Measurements from ENCODE around the gene GYG2. TPM values are rescaled to one million over a fixed set of nuclear protein-coding genes. Genes with fewer than 3 reads are reported as not detected.

Gene GYG2
- total RNA-seq, 1 donor from 2014 or later: 4.5 TPM

- H3K27ac Mint-ChIP-seq (ENCODE audit: unreplicated experiment): no peak overlapping the region
- no peak for TF ChIP-seq CTCF (IDR thresholded peaks at IDR 0.05; ENCODE audit: unreplicated experiment)
These were observed 18.3 kb downstream of the GYG2 start for GRCh38 chrX:2846992-2847391.

GRCh38 chrX:2848871-2849301 is 20.2 kb downstream of the GYG2 start:
- no peak for TF ChIP-seq CTCF (IDR thresholded peaks at IDR 0.05; ENCODE audit: unreplicated experiment)
- H3K27ac Mint-ChIP-seq (ENCODE audit: unreplicated experiment): no peak overlapping the region
- peaks cover 3% of the 10 kb centered on the region for H3K4me1 Mint-ChIP-seq (ENCODE audit: unreplicated experiment)
- no peak overlapping the region for H3K4me3 Mint-ChIP-seq (ENCODE audit: unreplicated experiment)
- H3K9me3 Mint-ChIP-seq (ENCODE audit: unreplicated experiment): no peaks in the 10 kb centered on the region
- no peaks in the 10 kb centered on the region for H3K27me3 Mint-ChIP-seq (ENCODE audit: unreplicated experiment)
- no peak for DNase-seq (ENCODE audit: low spot score)
- H3K36me3 Mint-ChIP-seq (ENCODE audit: low read depth, unreplicated experiment): no peaks in the 10 kb centered on the region

More at GRCh38 chrX:2846992-2847391, 18.3 kb downstream of the GYG2 start:
- Mint-ChIP-seq H3K27me3 (ENCODE audit: unreplicated experiment) (no peaks in the 10 kb centered on the region), H3K36me3 (ENCODE audit: low read depth, unreplicated experiment) (no peaks in the 10 kb centered on the region), H3K4me3 (ENCODE audit: unreplicated experiment) (no peak overlapping the region), H3K9me3 (ENCODE audit: unreplicated experiment) (no peaks in the 10 kb centered on the region), H3K4me1 (ENCODE audit: unreplicated experiment) (peaks cover 3% of the 10 kb centered on the region)
- no peak for DNase-seq (ENCODE audit: low spot score)

GRCh38 chrX:2854918-2855317 is 26.2 kb downstream of the GYG2 start:
- no peak overlapping the region for H3K27ac Mint-ChIP-seq (ENCODE audit: unreplicated experiment)
- no peak overlapping the region for H3K4me3 Mint-ChIP-seq (ENCODE audit: unreplicated experiment)
- no peaks in the 10 kb centered on the region for H3K27me3 Mint-ChIP-seq (ENCODE audit: unreplicated experiment)
- H3K4me1 Mint-ChIP-seq (ENCODE audit: unreplicated experiment): no peaks in the 10 kb centered on the region
- H3K9me3 Mint-ChIP-seq (ENCODE audit: unreplicated experiment): no peaks in the 10 kb centered on the region
- TF ChIP-seq CTCF (IDR thresholded peaks at IDR 0.05; ENCODE audit: unreplicated experiment): no peak
- no peaks in the 10 kb centered on the region for H3K36me3 Mint-ChIP-seq (ENCODE audit: low read depth, unreplicated experiment)
- DNase-seq (ENCODE audit: low spot score): no peak

GRCh38 chrX:2855761-2856160 is 27.0 kb downstream of the GYG2 start:
- H3K27me3 Mint-ChIP-seq (ENCODE audit: unreplicated experiment): no peaks in the 10 kb centered on the region
- no peaks in the 10 kb centered on the region for H3K4me1 Mint-ChIP-seq (ENCODE audit: unreplicated experiment)
- TF ChIP-seq CTCF (IDR thresholded peaks at IDR 0.05; ENCODE audit: unreplicated experiment): no peak
- H3K36me3 Mint-ChIP-seq (ENCODE audit: low read depth, unreplicated experiment): no peaks in the 10 kb centered on the region
- H3K4me3 Mint-ChIP-seq (ENCODE audit: unreplicated experiment): no peak overlapping the region
- no peaks in the 10 kb centered on the region for H3K9me3 Mint-ChIP-seq (ENCODE audit: unreplicated experiment)
- DNase-seq (ENCODE audit: low spot score): no peak
- H3K27ac Mint-ChIP-seq (ENCODE audit: unreplicated experiment): no peak overlapping the region

DNA sequence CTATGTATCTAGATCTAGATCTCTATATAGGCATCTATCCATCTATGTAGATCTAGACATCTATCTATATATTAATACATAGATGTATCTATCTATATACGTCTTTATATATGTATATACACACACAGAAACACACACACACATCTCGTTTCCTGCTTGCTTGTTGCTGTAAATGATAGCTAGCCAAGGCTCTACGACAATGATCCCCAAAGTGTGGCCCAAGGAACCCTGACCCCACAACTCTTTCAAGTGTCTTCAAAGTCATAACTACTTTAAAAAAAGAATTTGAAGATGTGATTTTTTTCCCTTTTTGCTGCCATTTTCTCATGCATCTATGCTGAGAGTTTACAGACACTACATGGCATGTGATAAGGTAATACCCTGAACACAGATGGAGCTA is 28.8 kb downstream of the GYG2 start:
- Mint-ChIP-seq H3K27me3 (ENCODE audit: unreplicated experiment) (no peaks in the 10 kb centered on the region), H3K4me3 (ENCODE audit: unreplicated experiment) (no peak overlapping the region), H3K27ac (ENCODE audit: unreplicated experiment) (no peak overlapping the region), H3K36me3 (ENCODE audit: low read depth, unreplicated experiment) (peaks cover 3% of the 10 kb centered on the region), H3K9me3 (ENCODE audit: unreplicated experiment) (no peaks in the 10 kb centered on the region), H3K4me1 (ENCODE audit: unreplicated experiment) (no peaks in the 10 kb centered on the region)
- TF ChIP-seq CTCF (IDR thresholded peaks at IDR 0.05; ENCODE audit: unreplicated experiment): no peak
- no peak for DNase-seq (ENCODE audit: low spot score)
